Measurements from ENCODE around the gene MAL. TPM values are rescaled to one million over a fixed set of nuclear protein-coding genes. Genes with fewer than 3 reads are reported as not detected.

The MAL gene
- total and polyA plus RNA-seq, 8 donors, result 0.25 to 1.9 (median 0.81) TPM; not detected in 1

GRCh38 chr2:95029898-95030341, 4.4 kb downstream of the MAL start:
- no peak for DNase-seq
- Histone ChIP-seq H3K27me3 (peaks cover 0 to 13% (median 3%) of the 10 kb centered on the region in 4 donors), H3K36me3 (no peaks in the 10 kb centered on the region), H3K4me1 (peaks cover 0 to 4% (median 0%) of the 10 kb centered on the region in 3 donors), H3K27ac (no peak overlapping the region), H3K4me3 (no peak overlapping the region), H3K9me3 (no peaks in the 10 kb centered on the region)
- FAIRE-seq, result no peak
- ATAC-seq, result no peak
- intact Hi-C loops (cut with DNase I), result loop anchor here in 1 of 3 donors (10.0 kb wide), 1 partner anchor 85 kb away; no protein-coding TSS in a partner anchor
- TF ChIP-seq CTCF (IDR thresholded peaks at IDR 0.05), result no peak
- WGBS, 2 donors, result 78 to 97% methylated on average over 4 of the region's 4 CpGs

GRCh38 chr2:95030496-95030895, 5.0 kb downstream of the MAL start:
- no peak for TF ChIP-seq CTCF (IDR thresholded peaks at IDR 0.05)
- DNase-seq (no peak), ATAC-seq (no peak), FAIRE-seq (no peak)
- Histone ChIP-seq H3K27me3 (peaks cover 0 to 10% (median 2%) of the 10 kb centered on the region in 4 donors), H3K36me3 (no peaks in the 10 kb centered on the region), H3K27ac (no peak overlapping the region), H3K4me3 (no peak overlapping the region), H3K4me1 (peaks cover 0 to 4% (median 0%) of the 10 kb centered on the region in 3 donors), H3K9me3 (no peaks in the 10 kb centered on the region)
- 44 to 46% methylated on average over 5 of the region's 5 CpGs for WGBS, 2 donors
- intact Hi-C loops (cut with DNase I), result no loop called here

- Histone ChIP-seq H3K4me3 (no peak overlapping the region), H3K27ac (no peak overlapping the region)
- FAIRE-seq, result no peak
Observed at GRCh38 chr2:95031076-95031725, 5.7 kb downstream of the MAL start.

GRCh38 chr2:95031726-95032116, 6.2 kb downstream of the MAL start:
- ATAC-seq (no peak), DNase-seq (no peak), FAIRE-seq (no peak)
- intact Hi-C loops (cut with DNase I), result no loop called here
- Histone ChIP-seq H3K27ac (no peak overlapping the region), H3K36me3 (no peaks in the 10 kb centered on the region), H3K27me3 (peaks cover 0 to 10% (median 2%) of the 10 kb centered on the region in 4 donors), H3K4me3 (no peak overlapping the region), H3K4me1 (no peaks in the 10 kb centered on the region), H3K9me3 (no peaks in the 10 kb centered on the region)
- 43 to 52% methylated on average over 1 of the region's 1 CpG for WGBS, 2 donors
- no peak for TF ChIP-seq CTCF (IDR thresholded peaks at IDR 0.05)

More at GRCh38 chr2:95031076-95031725, 5.7 kb downstream of the MAL start:
- Histone ChIP-seq H3K4me1 (no peaks in the 10 kb centered on the region), H3K36me3 (no peaks in the 10 kb centered on the region), H3K9me3 (no peaks in the 10 kb centered on the region), H3K27me3 (peaks cover 0 to 10% (median 2%) of the 10 kb centered on the region in 4 donors)
- DNase-seq, result no peak
- 53 to 66% methylated on average over 7 of the region's 7 CpGs for WGBS, 2 donors
- intact Hi-C loops (cut with DNase I), result no loop called here
- TF ChIP-seq CTCF (IDR thresholded peaks at IDR 0.05), result no peak
- ATAC-seq, result no peak

- no peak for FAIRE-seq
Observed at GRCh38 chr2:95032341-95032740, 6.8 kb downstream of the MAL start.

More at GRCh38 chr2:95032341-95032740, 6.8 kb downstream of the MAL start:
- intact Hi-C loops (cut with DNase I), result no loop called here
- no peaks in the 10 kb centered on the region for H3K9me3 ChIP-seq
- no peaks in the 10 kb centered on the region for H3K36me3 ChIP-seq
- ATAC-seq, result no peak
- DNase-seq, result no peak
- no peak for TF ChIP-seq CTCF (IDR thresholded peaks at IDR 0.05)
- no peak overlapping the region for H3K27ac ChIP-seq
- 46 to 49% methylated on average over 3 of the region's 3 CpGs for WGBS, 2 donors
- no peaks in the 10 kb centered on the region for H3K4me1 ChIP-seq
- peaks cover 0 to 5% (median 2%) of the 10 kb centered on the region in 4 donors for H3K27me3 ChIP-seq
- H3K4me3 ChIP-seq, result no peak overlapping the region
